HuH-7.5 (cell line): ENCODE measurements around the gene KCTD2.
"Not testable (repeated sequence)": the region's sequence is repeated elsewhere in the genome, so short reads cannot be mapped to it uniquely, and the experiment has no call there.

Experiments used
- DNase-seq: peaks from one replicate; pipeline ENCODE4 v3.0.0; 2011; ENCODE audit warnings: low spot score

The KCTD2 gene

GRCh38 chr17:75051941-75052340 lies 4.9 kb downstream of the KCTD2 start:
- no peak for DNase-seq

GRCh38 chr17:75059369-75060345 lies 12.6 kb downstream of the KCTD2 start:
- DNase-seq: no peak

- no peak for DNase-seq
These were observed 13.5 kb downstream of the KCTD2 start for GRCh38 chr17:75060434-75061054.

- no peak for DNase-seq
These were observed 14.0 kb downstream of the KCTD2 start for GRCh38 chr17:75061055-75061438.

GRCh38 chr17:75061618-75062017 lies 14.6 kb downstream of the KCTD2 start:
- DNase-seq: no peak

GRCh38 chr17:75063201-75063600 lies 16.2 kb downstream of the KCTD2 start:
- no peak for DNase-seq

- DNase-seq: no peak
These were observed 16.6 kb downstream of the KCTD2 start for GRCh38 chr17:75063626-75064025.

- DNase-seq: no peak
These were observed 17.0 kb downstream of the KCTD2 start for GRCh38 chr17:75064040-75064439.

- no peak for DNase-seq
These were observed 17.4 kb downstream of the KCTD2 start for GRCh38 chr17:75064460-75064859.

GRCh38 chr17:75064867-75065561 lies 18.0 kb downstream of the KCTD2 start:
- DNase-seq: no peak

GRCh38 chr17:75065562-75066151 lies 18.6 kb downstream of the KCTD2 start:
- no peak for DNase-seq

GRCh38 chr17:75067856-75068255 lies 20.8 kb downstream of the KCTD2 start:
- no peak for DNase-seq

- DNase-seq: no peak
These were observed 21.7 kb downstream of the KCTD2 start for GRCh38 chr17:75068750-75069149.

- no peak for DNase-seq
These were observed 22.8 kb downstream of the KCTD2 start for GRCh38 chr17:75069783-75070182.

GRCh38 chr17:75071478-75072271 lies 24.6 kb downstream of the KCTD2 start:
- not testable (repeated sequence) for DNase-seq

- not testable (repeated sequence) for DNase-seq
These were observed 25.9 kb downstream of the KCTD2 start for GRCh38 chr17:75072909-75073308.

- no peak for DNase-seq
These were observed 26.6 kb downstream of the KCTD2 start for GRCh38 chr17:75073618-75074047.

GRCh38 chr17:75074532-75074931 lies 27.5 kb downstream of the KCTD2 start:
- no peak for DNase-seq

GRCh38 chr17:75075597-75076336 lies 28.7 kb downstream of the KCTD2 start:
- no peak for DNase-seq

- DNase-seq: peak; percentile 79
These were observed 30.1 kb downstream of the KCTD2 start for GRCh38 chr17:75077072-75077495.
